Mucosa of descending colon (tissue), 3 donors: Measurements from ENCODE around the gene PLCH2. TPM values are rescaled to one million over a fixed set of nuclear protein-coding genes. Genes with fewer than 3 reads are reported as not detected.

Source experiments
- ATAC-seq: fragments of 200-7000 bp; cut with Tn5 transposase; one replicate; pipeline ENCODE4 v1.9.1; 2020; ENCODE audit warnings: mild to moderate bottlenecking, moderate library complexity
- DNase-seq, 3 donors: peaks; one replicate each; pipeline ENCODE4 v3.0.0-alpha.2; 2020
- H3K36me3 ChIP-seq: fragments of 200-600 bp; one replicate; pipeline ENCODE4 v1.8.0; 2021; ENCODE audit warnings: low read depth, mild to moderate bottlenecking
- H3K4me1 ChIP-seq: fragments of 200-600 bp; one replicate; pipeline ENCODE4 v1.8.0; 2021; ENCODE audit warnings: low read depth, mild to moderate bottlenecking
- H3K4me3 ChIP-seq: fragments of 200-600 bp; one replicate; pipeline ENCODE4 v1.8.0; 2021; ENCODE audit warnings: mild to moderate bottlenecking
- H3K9me3 ChIP-seq: fragments of 200-600 bp; one replicate; pipeline ENCODE4 v1.8.0; 2021; ENCODE audit warnings: mild to moderate bottlenecking
- intact Hi-C, 2 donors: fragments of 100-400 bp; cut with DNase I in 1 of 2; cut with micrococcal nuclease in 1 of 2; formaldehyde crosslinking; loops; one replicate each; pipeline versions ENCODE4 v1.11.0 to v1.11.1; 2022; cut with DNase I, micrococcal nuclease
- total RNA-seq, 3 donors: library from RNA; stranded (reverse); fragmentation: NEBNext Ultra II Directional in 2 of 3; extraction: Animal tissue kit (Norgen Biotek cat#: 25700) in 2 of 3; gene quantifications; one replicate each; pipeline versions ENCODE4 v1.2.1 to v1.2.4, GENCODE V29; 2021 to 2023
- TF ChIP-seq, protein P1 (sequence below): fragments of 200-600 bp; IDR thresholded peaks from one replicate; pipeline ENCODE4 v1.8.0; 2022; ENCODE audit warnings: antibody characterized with exemption, mild to moderate bottlenecking
- donor health status: DM: no; HTN: no; CAD: no; lungs with moderate emphysema.
- donor health status: DM: no; HTN: no; CAD: no.
- donor health status: DM: no; HTN: yes; CAD: no.

PLCH2 gene
- total RNA-seq, 3 donors from 2014 or later, result 1.2 to 6.8 (median 1.9) TPM

DNA sequence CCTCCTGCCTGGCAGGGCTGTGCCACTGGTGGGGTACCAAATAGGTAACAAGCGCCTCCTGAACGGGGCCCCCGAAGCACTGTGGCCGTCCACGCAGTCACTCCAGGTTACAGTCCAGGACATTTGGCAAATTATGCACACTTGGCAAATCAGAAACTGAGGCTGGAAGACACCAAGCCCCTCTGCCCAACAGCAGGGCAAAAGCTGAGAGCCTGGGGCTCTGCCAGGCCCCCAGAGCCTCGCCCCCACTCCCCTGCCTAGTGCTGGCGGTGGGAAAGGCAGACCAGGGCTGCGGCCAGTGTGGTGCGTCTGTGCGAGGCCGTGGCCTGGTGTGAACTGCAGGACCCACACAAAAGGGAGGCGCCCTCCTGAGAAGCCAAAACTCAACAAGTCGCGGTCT, 40.9 kb downstream of the PLCH2 start:
- Histone ChIP-seq H3K9me3 (no peaks in the 10 kb centered on the region), H3K4me3 (no peak overlapping the region), H3K36me3 (peaks cover 21% of the 10 kb centered on the region), H3K4me1 (no peaks in the 10 kb centered on the region)
- intact Hi-C loops, result no loop called here
- TF ChIP-seq, protein P1, sequence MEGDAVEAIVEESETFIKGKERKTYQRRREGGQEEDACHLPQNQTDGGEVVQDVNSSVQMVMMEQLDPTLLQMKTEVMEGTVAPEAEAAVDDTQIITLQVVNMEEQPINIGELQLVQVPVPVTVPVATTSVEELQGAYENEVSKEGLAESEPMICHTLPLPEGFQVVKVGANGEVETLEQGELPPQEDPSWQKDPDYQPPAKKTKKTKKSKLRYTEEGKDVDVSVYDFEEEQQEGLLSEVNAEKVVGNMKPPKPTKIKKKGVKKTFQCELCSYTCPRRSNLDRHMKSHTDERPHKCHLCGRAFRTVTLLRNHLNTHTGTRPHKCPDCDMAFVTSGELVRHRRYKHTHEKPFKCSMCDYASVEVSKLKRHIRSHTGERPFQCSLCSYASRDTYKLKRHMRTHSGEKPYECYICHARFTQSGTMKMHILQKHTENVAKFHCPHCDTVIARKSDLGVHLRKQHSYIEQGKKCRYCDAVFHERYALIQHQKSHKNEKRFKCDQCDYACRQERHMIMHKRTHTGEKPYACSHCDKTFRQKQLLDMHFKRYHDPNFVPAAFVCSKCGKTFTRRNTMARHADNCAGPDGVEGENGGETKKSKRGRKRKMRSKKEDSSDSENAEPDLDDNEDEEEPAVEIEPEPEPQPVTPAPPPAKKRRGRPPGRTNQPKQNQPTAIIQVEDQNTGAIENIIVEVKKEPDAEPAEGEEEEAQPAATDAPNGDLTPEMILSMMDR, result no peak
- no peak for ATAC-seq
- DNase-seq, result no peak

DNA sequence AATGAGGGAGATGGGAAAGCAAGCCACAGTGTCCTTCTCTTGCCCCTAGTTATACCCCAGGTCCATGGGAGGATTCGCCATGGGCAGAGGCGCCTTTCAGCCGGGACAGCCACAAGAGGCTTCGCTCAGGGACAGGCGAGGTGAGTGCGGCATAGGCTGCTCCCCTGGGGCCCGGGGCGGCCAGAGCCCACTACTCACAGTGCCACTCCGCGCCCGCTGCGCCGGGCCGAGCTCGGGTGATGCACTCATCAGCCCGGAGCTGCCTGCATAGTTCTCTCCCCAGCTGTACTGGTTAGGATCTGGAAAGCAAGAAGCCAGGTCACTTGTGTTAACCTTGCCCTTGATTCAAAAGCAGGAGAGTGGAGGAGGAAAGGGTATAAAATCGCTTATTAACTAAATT, 41.9 kb downstream of the PLCH2 start:
- intact Hi-C loops, result no loop called here
- Histone ChIP-seq H3K4me1 (no peaks in the 10 kb centered on the region), H3K4me3 (no peak overlapping the region), H3K9me3 (no peaks in the 10 kb centered on the region), H3K36me3 (peaks cover 21% of the 10 kb centered on the region)
- DNase-seq, result no peak
- TF ChIP-seq, protein P1, result no peak
- no peak for ATAC-seq

DNA sequence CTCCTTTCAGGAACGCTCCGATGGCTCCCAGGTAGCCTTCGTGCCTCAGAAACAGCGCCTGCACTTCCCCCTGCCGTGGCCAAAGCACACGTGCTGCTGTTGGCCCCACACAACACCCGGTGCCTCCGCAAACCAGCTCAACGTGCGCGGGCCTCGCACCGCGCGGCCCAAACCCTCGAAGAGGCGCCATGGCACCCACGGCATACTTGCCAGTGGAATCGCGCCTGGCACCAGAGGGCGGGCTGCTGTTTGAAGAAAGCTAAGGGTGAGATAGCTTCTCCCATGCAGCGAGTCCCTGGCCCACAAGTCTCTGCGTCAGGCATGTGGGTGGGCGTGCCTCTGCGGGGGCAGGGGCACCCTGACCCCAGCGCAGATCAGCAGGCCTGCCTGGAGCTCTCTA, 42.4 kb downstream of the PLCH2 start:
- intact Hi-C loops, result no loop called here
- Histone ChIP-seq H3K36me3 (peaks cover 21% of the 10 kb centered on the region), H3K4me3 (no peak overlapping the region), H3K9me3 (no peaks in the 10 kb centered on the region), H3K4me1 (no peaks in the 10 kb centered on the region)
- DNase-seq, result no peak
- no peak for ATAC-seq
- TF ChIP-seq, protein P1, result no peak

DNA sequence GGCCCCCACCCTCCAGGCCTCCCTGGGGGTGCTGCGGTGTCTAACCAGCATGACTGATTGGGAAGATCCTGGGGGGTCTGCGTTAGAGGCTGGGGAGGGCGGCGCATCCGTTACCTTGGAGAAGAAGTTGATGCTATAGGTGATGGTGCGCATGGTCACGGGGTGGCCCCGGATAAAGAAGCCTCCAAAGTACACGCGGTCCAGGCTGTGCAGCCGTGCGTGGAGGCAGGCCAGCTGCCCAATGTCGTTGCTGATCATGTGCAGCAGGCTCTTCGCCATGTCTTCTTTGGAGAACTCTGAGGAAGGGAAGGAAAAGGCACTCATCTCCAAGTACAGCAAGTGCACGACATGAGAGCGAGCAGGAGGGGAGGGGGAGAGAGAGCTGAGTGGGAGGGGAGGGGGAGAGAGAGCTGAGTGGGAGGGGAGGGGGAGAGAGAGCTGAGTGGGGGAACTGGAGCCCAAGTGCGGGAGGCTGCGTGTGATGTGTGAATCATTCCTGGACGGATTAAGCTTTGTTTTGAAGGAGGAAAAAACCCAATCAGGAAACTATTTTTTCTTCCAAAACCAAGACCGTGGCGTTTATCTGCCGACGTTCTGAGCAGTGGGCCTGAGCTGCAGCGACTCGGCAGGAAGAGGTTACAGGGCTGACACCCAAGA, 43.1 kb downstream of the PLCH2 start:
- DNase-seq (no peak), ATAC-seq (no peak)
- Histone ChIP-seq H3K9me3 (no peaks in the 10 kb centered on the region), H3K36me3 (peaks cover 21% of the 10 kb centered on the region), H3K4me3 (no peak overlapping the region), H3K4me1 (peaks cover 3% of the 10 kb centered on the region)
- TF ChIP-seq, protein P1, result no peak
- intact Hi-C loops, result no loop called here

DNA sequence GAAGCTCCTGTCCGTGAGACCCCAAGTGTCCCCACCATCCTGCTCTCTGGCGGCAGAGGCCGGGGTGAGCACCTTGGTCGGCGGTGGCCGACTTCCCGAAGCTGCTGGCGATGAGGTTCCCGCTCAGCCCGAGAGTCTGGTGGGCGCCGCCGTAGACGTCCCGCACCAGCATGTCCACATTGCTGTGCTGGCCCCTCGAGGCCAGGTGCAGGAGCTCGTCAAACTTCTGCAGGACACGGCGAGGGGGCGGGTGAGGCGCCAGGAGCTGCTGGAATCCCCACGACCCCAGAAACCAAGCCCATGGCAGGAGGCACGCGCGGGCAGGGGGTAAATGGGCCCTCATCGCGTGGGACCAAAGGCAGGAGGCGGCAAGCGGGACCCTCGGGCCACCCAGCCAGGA, 43.6 kb downstream of the PLCH2 start:
- TF ChIP-seq, protein P1, result no peak
- Histone ChIP-seq H3K36me3 (peaks cover 21% of the 10 kb centered on the region), H3K9me3 (no peaks in the 10 kb centered on the region), H3K4me1 (peaks cover 8% of the 10 kb centered on the region), H3K4me3 (no peak overlapping the region)
- no peak for ATAC-seq
- intact Hi-C loops, result no loop called here
- DNase-seq, result no peak

DNA sequence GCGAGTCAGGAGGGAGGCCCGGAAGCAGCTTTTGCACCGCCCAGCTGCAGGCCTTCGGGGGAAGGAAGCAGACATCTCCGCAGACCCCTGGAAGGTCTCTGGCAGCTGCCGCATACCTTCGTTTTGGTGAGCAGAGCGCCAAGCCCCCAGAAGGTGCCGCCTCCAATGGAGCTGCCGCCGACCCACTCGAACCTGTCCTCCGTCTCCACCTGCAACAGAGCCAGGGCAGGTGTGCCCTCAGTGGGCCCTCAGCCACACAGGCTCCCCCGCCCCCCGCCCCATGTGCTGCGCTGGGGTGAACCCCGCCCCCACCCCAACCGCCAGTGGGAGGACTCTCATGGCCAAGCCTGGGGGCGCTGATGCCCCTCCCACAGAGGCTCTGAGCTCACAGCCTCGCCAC, 44.1 kb downstream of the PLCH2 start:
- no peak overlapping the region for H3K4me3 ChIP-seq
- TF ChIP-seq, protein P1, result no peak
- ATAC-seq (no peak), DNase-seq (no peak)
- peaks cover 21% of the 10 kb centered on the region for H3K36me3 ChIP-seq
- no peaks in the 10 kb centered on the region for H3K9me3 ChIP-seq
- intact Hi-C loops, result no loop called here
- peaks cover 13% of the 10 kb centered on the region for H3K4me1 ChIP-seq
